Psoas muscle (tissue), 8 donors: ENCODE data around the gene TSPAN31. TPM values are rescaled to one million over a fixed set of nuclear protein-coding genes. Genes with fewer than 3 reads are reported as not detected.
A peak's percentile ranks its signal among the peaks of the same experiment; 100 is the strongest.

ENCODE experiments used
- ATAC-seq, 4 donors: fragments of 200-7000 bp; cut with Tn5 transposase; one replicate each; pipeline ENCODE4 v1.9.1; 2020; ENCODE audit warnings: moderate library complexity in 3 of 4, mild to moderate bottlenecking in 2 of 4
- DNase-seq, 2 donors: peaks; one replicate each; pipeline ENCODE4 v3.0.0-alpha.2; 2020
- H3K27ac ChIP-seq: fragments of 200-600 bp; one replicate; pipeline ENCODE4 v1.8.0; 2022
- H3K27me3 ChIP-seq, 3 donors: fragments of 200-600 bp in 1 of 3; one replicate each; pipeline versions ENCODE4 v1.6.1 to v1.8.0; 2013 to 2022; ENCODE audit warnings: low read length in 2 of 3, mild to moderate bottlenecking in 2 of 3, moderate library complexity in 1 of 3; ENCODE audit not compliant: insufficient read depth in 3 of 3
- H3K36me3 ChIP-seq, 2 donors: fragments of 200-600 bp in 1 of 2; one replicate each; pipeline versions ENCODE4 v1.6.1 to v1.8.0; 2013 to 2022; ENCODE audit warnings: low read depth in 1 of 2, mild to moderate bottlenecking in 1 of 2, moderate library complexity in 1 of 2; ENCODE audit not compliant: insufficient read depth in 1 of 2
- H3K4me1 ChIP-seq: fragments of 200-600 bp; one replicate; pipeline ENCODE4 v1.8.0; 2022
- H3K4me3 ChIP-seq: fragments of 200-600 bp; one replicate; pipeline ENCODE4 v1.8.0; 2022; ENCODE audit warnings: mild to moderate bottlenecking
- H3K9me3 ChIP-seq: fragments of 200-600 bp; one replicate; pipeline ENCODE4 v1.8.0; 2022
- CTCF ChIP-seq: fragments of 200-600 bp; IDR thresholded peaks from one replicate; pipeline ENCODE4 v1.8.0; 2022; ENCODE audit warnings: antibody characterized with exemption
- WGBS, 3 donors: extraction: QIAGEN DNeasy Blood & Tissue Kit; methylation state at CpG; one replicate each; pipeline versions ENCODE4 v1.1.6 to v1.1.7; 2013; 5-methylcytosine and 5-hydroxymethylcytosine counted together
- intact Hi-C, 2 donors: fragments of 100-400 bp; cut with DNase I; formaldehyde crosslinking; loops; one replicate each; pipeline versions ENCODE4 v1.11.0 to v1.14.2; 2022
- polyA plus RNA-seq, 3 donors: library from polyadenylated mRNA; stranded (reverse); fragments of 200-250 nt; gene quantifications; one replicate each; pipeline ENCODE4 v1.2.3, GENCODE V29; 2013
- total RNA-seq, 4 donors: library from RNA; stranded (reverse); fragmentation: NEBNext Ultra II Directional in 2 of 4; extraction: Animal tissue kit (Norgen Biotek cat#: 25700) in 2 of 4; gene quantifications; one replicate each; pipeline versions ENCODE4 v1.2.1 to v1.2.4, GENCODE V29; 2021 to 2023
- donor health status: healthy with polysubstance abuse.
- donor health status: DM: no; HTN: no; CAD: no; lungs with moderate emphysema.
- donor health status: Bipolar disorder and iron deficiency.
- donor health status: healthy.
- donor health status: DM: yes; HTN: yes; CAD: no.
- donor health status: DM: no; HTN: no; CAD: no.
- donor health status: DM: no; HTN: no; CAD: no.
- donor health status: DM: yes; HTN: yes; CAD: no.

The TSPAN31 gene
- total and polyA plus RNA-seq, 7 donors = 14.6 to 31.2 (median 20.6) TPM

- Histone ChIP-seq H3K9me3 (no peaks in the 10 kb centered on the region), H3K4me3 (peak within 1 kb of the TSS; percentile 93), H3K27ac (peak within 1 kb of the TSS; percentile 96), H3K4me1 (peaks cover 26% of the 10 kb centered on the region), H3K36me3 (peaks cover 17 to 39% of the 10 kb centered on the region in 2 donors), H3K27me3 (peaks cover 0 to 4% (median 0%) of the 10 kb centered on the region in 3 donors)
- peak; percentile 99 to 100 for DNase-seq
- whole genome bisulfite sequencing, 3 donors = 0% methylated on average over 48 to 58 of the region's 58 CpGs
- TF ChIP-seq CTCF = no peak
- ATAC-seq = peak; percentile 91 to 95 (median 93)
- intact Hi-C loops = no loop called here
Observed at GRCh38 chr12:57751788-57752667, 7.2 kb downstream of the TSPAN31 start, which contains the start of gene CDK4. CDK4 (minus strand) TSS chr12:57752310; CDS start chr12:57751717, 593 bp downstream.

- no peak overlapping the region for H3K27ac ChIP-seq
Observed at GRCh38 chr12:57752668-57753000, 7.8 kb downstream of the TSPAN31 start.

GRCh38 chr12:57753756-57754337 is 9.0 kb downstream of the TSPAN31 start:
- Histone ChIP-seq H3K27me3 (peaks cover 0 to 4% (median 0%) of the 10 kb centered on the region in 3 donors), H3K4me1 (peaks cover 26% of the 10 kb centered on the region), H3K27ac (peak overlapping the region; percentile 9), H3K4me3 (peak overlapping the region; percentile 72), H3K36me3 (peaks cover 9 to 38% of the 10 kb centered on the region in 2 donors), H3K9me3 (no peaks in the 10 kb centered on the region)
- intact Hi-C loops = no loop called here
- WGBS, 3 donors = 14 to 32% (median 22%) methylated on average over 1 of the region's 1 CpG
- DNase-seq (no peak), ATAC-seq (no peak)
- no peak for TF ChIP-seq CTCF

More at GRCh38 chr12:57752668-57753000, 7.8 kb downstream of the TSPAN31 start:
- 2 to 4% (median 2%) methylated on average over 5 of the region's 5 CpGs for WGBS, 3 donors
- DNase-seq = no peak
- H3K36me3 ChIP-seq = peaks cover 13 to 38% of the 10 kb centered on the region in 2 donors
- H3K4me1 ChIP-seq = peaks cover 26% of the 10 kb centered on the region
- intact Hi-C loops = no loop called here
- TF ChIP-seq CTCF = no peak
- peaks cover 0 to 4% (median 0%) of the 10 kb centered on the region in 3 donors for H3K27me3 ChIP-seq
- H3K4me3 ChIP-seq = peak overlapping the region; percentile 93
- no peaks in the 10 kb centered on the region for H3K9me3 ChIP-seq
- no peak for ATAC-seq

- H3K4me3 ChIP-seq = peak within 1 kb of the TSS; percentile 72
- no peak for TF ChIP-seq CTCF
- H3K27me3 ChIP-seq = peaks cover 0 to 4% (median 0%) of the 10 kb centered on the region in 3 donors
- H3K4me1 ChIP-seq = peaks cover 26% of the 10 kb centered on the region
- H3K27ac ChIP-seq = no peak within 1 kb of the TSS
- ATAC-seq = no peak
- H3K9me3 ChIP-seq = no peaks in the 10 kb centered on the region
- peak in 1 of 2 donors; percentile 54 for DNase-seq
- peaks cover 5 to 34% of the 10 kb centered on the region in 2 donors for H3K36me3 ChIP-seq
- 1 to 3% (median 1%) methylated on average over 14 to 40 of the region's 41 CpGs for WGBS, 3 donors
- intact Hi-C loops = no loop called here
Observed at GRCh38 chr12:57754411-57755193, 9.8 kb downstream of the TSPAN31 start, which contains the start of gene MARCHF9. MARCHF9 (plus strand) TSS chr12:57755103; CDS start chr12:57755529, 426 bp downstream.
